Liver (tissue), 9 donors: ENCODE data around the gene SHB. TPM values are rescaled to one million over a fixed set of nuclear protein-coding genes. Genes with fewer than 3 reads are reported as not detected.

Experiments used
- DNase-seq: peaks from one replicate; pipeline ENCODE4 v3.0.0-alpha.2; 2017; ENCODE audit warnings: low spot score
- H3K27ac ChIP-seq, 2 donors: one replicate each; pipeline ENCODE4 v1.7.0; 2013; ENCODE audit warnings: inconsistent platforms in 2 of 2, low read length in 2 of 2, control low read depth in 1 of 2, low read depth in 1 of 2, mild to moderate bottlenecking in 1 of 2
- H3K27me3 ChIP-seq, 4 donors: one replicate each; pipeline versions ENCODE4 v1.6.1 to v1.7.0; 2013; ENCODE audit warnings: low read length in 3 of 4, inconsistent platforms in 1 of 4, mild to moderate bottlenecking in 1 of 4, moderate library complexity in 1 of 4; ENCODE audit not compliant: control insufficient read depth in 4 of 4, insufficient read depth in 4 of 4
- H3K36me3 ChIP-seq, 4 donors: one replicate each; pipeline versions ENCODE4 v1.6.1 to v1.7.0; 2013; ENCODE audit warnings: low read length in 3 of 4, mild to moderate bottlenecking in 3 of 4, low read depth in 1 of 4, moderate library complexity in 1 of 4; ENCODE audit not compliant: control insufficient read depth in 4 of 4, insufficient read depth in 3 of 4
- H3K4me1 ChIP-seq, 4 donors: one replicate each; pipeline versions ENCODE4 v1.6.1 to v1.7.0; 2013; ENCODE audit warnings: low read length in 3 of 4, mild to moderate bottlenecking in 3 of 4, moderate library complexity in 1 of 4; ENCODE audit not compliant: control insufficient read depth in 4 of 4, insufficient read depth in 4 of 4
- H3K4me3 ChIP-seq, 3 donors: one replicate each; pipeline versions ENCODE4 v1.6.1 to v1.7.0; 2013; ENCODE audit warnings: low read length in 3 of 3, control low read depth in 1 of 3, low read depth in 1 of 3, mild to moderate bottlenecking in 1 of 3
- H3K9ac ChIP-seq, 2 donors: one replicate each; pipeline ENCODE4 v1.7.0; 2013; ENCODE audit warnings: low read length in 2 of 2, mild to moderate bottlenecking in 2 of 2, moderate library complexity in 2 of 2, control low read depth in 1 of 2, low read depth in 1 of 2
- H3K9me3 ChIP-seq, 4 donors: one replicate each; pipeline versions ENCODE4 v1.6.1 to v1.7.0; 2013; ENCODE audit warnings: low read length in 3 of 4; ENCODE audit not compliant: control insufficient read depth in 4 of 4
- EGR1 ChIP-seq, 2 donors: IDR thresholded peaks; 2 replicates each; pipeline ENCODE4 v1.6.1; 2016 to 2018; ENCODE audit warnings: antibody characterized with exemption in 2 of 2, low read depth in 2 of 2
- FOXA1 ChIP-seq: IDR thresholded peaks from 2 replicates; pipeline ENCODE4 v1.6.1; 2016; ENCODE audit warnings: antibody characterized with exemption
- FOXA2 ChIP-seq: IDR thresholded peaks from 2 replicates; pipeline ENCODE4 v1.6.1; 2016; ENCODE audit warnings: antibody characterized with exemption
- GABPA ChIP-seq, 2 donors: IDR thresholded peaks in 1 of 2; conservative IDR thresholded peaks in 1 of 2; 2 replicates each; pipeline ENCODE4 v1.6.1; 2016; ENCODE audit warnings: antibody characterized with exemption in 2 of 2, mild to moderate bottlenecking in 1 of 2, moderate library complexity in 1 of 2
- HNF4A ChIP-seq, 2 donors: conservative IDR thresholded peaks; 2 replicates each; pipeline ENCODE4 v1.6.1; 2016; ENCODE audit warnings: antibody characterized with exemption in 2 of 2, mild to moderate bottlenecking in 2 of 2
- JUND ChIP-seq, 2 donors: IDR thresholded peaks; 2 replicates each; pipeline ENCODE4 v1.6.1; 2016; ENCODE audit warnings: antibody characterized with exemption in 2 of 2
- NR2F2 ChIP-seq: IDR thresholded peaks from 2 replicates; pipeline ENCODE4 v1.6.1; 2016; ENCODE audit warnings: antibody characterized with exemption
- RAD21 ChIP-seq, 2 donors: IDR thresholded peaks; 2 replicates each; pipeline ENCODE4 v1.6.1; 2016; ENCODE audit warnings: antibody characterized with exemption in 2 of 2, mild to moderate bottlenecking in 2 of 2
- RXRA ChIP-seq, 2 donors: IDR thresholded peaks; 2 replicates each; pipeline ENCODE4 v1.6.1; 2017 to 2018; ENCODE audit warnings: antibody characterized with exemption in 2 of 2, mild to moderate bottlenecking in 1 of 2
- TAF1 ChIP-seq: conservative IDR thresholded peaks from 2 replicates; pipeline ENCODE4 v1.6.1; 2016; ENCODE audit warnings: antibody characterized with exemption, mild to moderate bottlenecking
- YY1 ChIP-seq: IDR thresholded peaks from 2 replicates; pipeline ENCODE4 v1.6.1; 2016; ENCODE audit warnings: antibody characterized with exemption, mild to moderate bottlenecking
- ZBTB33 ChIP-seq: IDR thresholded peaks from 2 replicates; pipeline ENCODE4 v1.6.1; 2016; ENCODE audit warnings: antibody characterized with exemption
- WGBS: extraction: QIAGEN DNeasy Blood & Tissue Kit; methylation state at CpG from one replicate; pipeline ENCODE4 v1.1.7; 2013; 5-methylcytosine and 5-hydroxymethylcytosine counted together
- polyA plus RNA-seq, 2 donors: library from polyadenylated mRNA; stranded (reverse) in 1 of 2; unstranded in 1 of 2; fragments of 200-250 nt in 1 of 2; fragments of >200 nt in 1 of 2; fragmentation: Nextera tagmentation in 1 of 2; extraction: Ambion mirVana in 1 of 2; gene quantifications; one replicate each; pipeline versions ENCODE4 v1.2.1 to v1.2.3, GENCODE V29; 2013 to 2015
- total RNA-seq, 2 donors: library from RNA; depleted of rRNA; stranded (reverse); fragments of >200 nt; gene quantifications; one replicate each; pipeline ENCODE4 v1.2.3, GENCODE V29; 2014
- TF ChIP-seq, protein P1 (sequence below): fragments of 150-350 bp; IDR thresholded peaks from 2 replicates; pipeline ENCODE4 v1.5.1; 2017; ENCODE audit warnings: improper control_type of control experiment, low read depth, low read length; ENCODE audit not compliant: missing input control
- TF ChIP-seq, protein P2 (sequence below): IDR thresholded peaks from 2 replicates; pipeline ENCODE4 v1.6.1; 2016; ENCODE audit warnings: antibody characterized with exemption, mild to moderate bottlenecking
- donor health status: healthy.
- donor health status: healthy.
- donor health status: healthy.
- donor health status: healthy.
- donor health status: healthy.

Gene SHB
- total and polyA plus RNA-seq, 4 donors: 3.4 to 17.3 (median 7.0) TPM

- DNase-seq: no peak
- WGBS: 83% methylated on average over 3 of the region's 3 CpGs
- no peak overlapping the region for H3K9ac ChIP-seq
- no peaks in the 10 kb centered on the region for H3K36me3 ChIP-seq
- H3K27ac ChIP-seq: no peak overlapping the region
- H3K27me3 ChIP-seq: no peaks in the 10 kb centered on the region
- H3K4me1 ChIP-seq: no peaks in the 10 kb centered on the region
- no peak for TF ChIP-seq FOXA1
- TF ChIP-seq, protein P1, sequence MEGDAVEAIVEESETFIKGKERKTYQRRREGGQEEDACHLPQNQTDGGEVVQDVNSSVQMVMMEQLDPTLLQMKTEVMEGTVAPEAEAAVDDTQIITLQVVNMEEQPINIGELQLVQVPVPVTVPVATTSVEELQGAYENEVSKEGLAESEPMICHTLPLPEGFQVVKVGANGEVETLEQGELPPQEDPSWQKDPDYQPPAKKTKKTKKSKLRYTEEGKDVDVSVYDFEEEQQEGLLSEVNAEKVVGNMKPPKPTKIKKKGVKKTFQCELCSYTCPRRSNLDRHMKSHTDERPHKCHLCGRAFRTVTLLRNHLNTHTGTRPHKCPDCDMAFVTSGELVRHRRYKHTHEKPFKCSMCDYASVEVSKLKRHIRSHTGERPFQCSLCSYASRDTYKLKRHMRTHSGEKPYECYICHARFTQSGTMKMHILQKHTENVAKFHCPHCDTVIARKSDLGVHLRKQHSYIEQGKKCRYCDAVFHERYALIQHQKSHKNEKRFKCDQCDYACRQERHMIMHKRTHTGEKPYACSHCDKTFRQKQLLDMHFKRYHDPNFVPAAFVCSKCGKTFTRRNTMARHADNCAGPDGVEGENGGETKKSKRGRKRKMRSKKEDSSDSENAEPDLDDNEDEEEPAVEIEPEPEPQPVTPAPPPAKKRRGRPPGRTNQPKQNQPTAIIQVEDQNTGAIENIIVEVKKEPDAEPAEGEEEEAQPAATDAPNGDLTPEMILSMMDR: no peak
- TF ChIP-seq NR2F2: no peak
- TF ChIP-seq RAD21 (IDR thresholded peaks at IDR 0.05): no peak
- TF ChIP-seq RXRA (IDR thresholded peaks at IDR 0.05): no peak
- TF ChIP-seq ZBTB33: no peak
- TF ChIP-seq FOXA2: no peak
- TF ChIP-seq YY1: no peak
- TF ChIP-seq, protein P2, sequence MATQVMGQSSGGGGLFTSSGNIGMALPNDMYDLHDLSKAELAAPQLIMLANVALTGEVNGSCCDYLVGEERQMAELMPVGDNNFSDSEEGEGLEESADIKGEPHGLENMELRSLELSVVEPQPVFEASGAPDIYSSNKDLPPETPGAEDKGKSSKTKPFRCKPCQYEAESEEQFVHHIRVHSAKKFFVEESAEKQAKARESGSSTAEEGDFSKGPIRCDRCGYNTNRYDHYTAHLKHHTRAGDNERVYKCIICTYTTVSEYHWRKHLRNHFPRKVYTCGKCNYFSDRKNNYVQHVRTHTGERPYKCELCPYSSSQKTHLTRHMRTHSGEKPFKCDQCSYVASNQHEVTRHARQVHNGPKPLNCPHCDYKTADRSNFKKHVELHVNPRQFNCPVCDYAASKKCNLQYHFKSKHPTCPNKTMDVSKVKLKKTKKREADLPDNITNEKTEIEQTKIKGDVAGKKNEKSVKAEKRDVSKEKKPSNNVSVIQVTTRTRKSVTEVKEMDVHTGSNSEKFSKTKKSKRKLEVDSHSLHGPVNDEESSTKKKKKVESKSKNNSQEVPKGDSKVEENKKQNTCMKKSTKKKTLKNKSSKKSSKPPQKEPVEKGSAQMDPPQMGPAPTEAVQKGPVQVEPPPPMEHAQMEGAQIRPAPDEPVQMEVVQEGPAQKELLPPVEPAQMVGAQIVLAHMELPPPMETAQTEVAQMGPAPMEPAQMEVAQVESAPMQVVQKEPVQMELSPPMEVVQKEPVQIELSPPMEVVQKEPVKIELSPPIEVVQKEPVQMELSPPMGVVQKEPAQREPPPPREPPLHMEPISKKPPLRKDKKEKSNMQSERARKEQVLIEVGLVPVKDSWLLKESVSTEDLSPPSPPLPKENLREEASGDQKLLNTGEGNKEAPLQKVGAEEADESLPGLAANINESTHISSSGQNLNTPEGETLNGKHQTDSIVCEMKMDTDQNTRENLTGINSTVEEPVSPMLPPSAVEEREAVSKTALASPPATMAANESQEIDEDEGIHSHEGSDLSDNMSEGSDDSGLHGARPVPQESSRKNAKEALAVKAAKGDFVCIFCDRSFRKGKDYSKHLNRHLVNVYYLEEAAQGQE: no peak
- no peak for TF ChIP-seq HNF4A (conservative IDR thresholded peaks at IDR 0.05)
- no peak for TF ChIP-seq TAF1
- no peak for TF ChIP-seq JUND (IDR thresholded peaks at IDR 0.05)
- no peak for TF ChIP-seq GABPA (IDR thresholded peaks at IDR 0.05 in 1 of 2, conservative IDR thresholded peaks at IDR 0.05 in 1 of 2)
- H3K4me3 ChIP-seq: no peak overlapping the region
- no peaks in the 10 kb centered on the region for H3K9me3 ChIP-seq
Observed at GRCh38 chr9:38106488-38106887, 37.5 kb upstream of the SHB start.

GRCh38 chr9:38103340-38103739 is 34.3 kb upstream of the SHB start:
- DNase-seq: no peak
- TF ChIP-seq GABPA (IDR thresholded peaks at IDR 0.05 in 1 of 2, conservative IDR thresholded peaks at IDR 0.05 in 1 of 2) (no peak), FOXA1 (no peak), NR2F2 (no peak), EGR1 (IDR thresholded peaks at IDR 0.05; ENCODE audit: low read depth in 2 of 2) (no peak), HNF4A (conservative IDR thresholded peaks at IDR 0.05) (no peak)
- TF ChIP-seq, protein P1: no peak
- Histone ChIP-seq H3K9ac (no peak overlapping the region), H3K4me3 (no peak overlapping the region), H3K27me3 (no peaks in the 10 kb centered on the region), H3K9me3 (no peaks in the 10 kb centered on the region), H3K36me3 (no peaks in the 10 kb centered on the region), H3K4me1 (no peaks in the 10 kb centered on the region), H3K27ac (no peak overlapping the region)
- 95% methylated on average over 2 of the region's 2 CpGs for WGBS
